PFSK-1 (cell line): ENCODE results near the gene CCDC188.

Experiments used
- POLR2AphosphoS5 ChIP-seq: IDR thresholded peaks from 2 replicates; pipeline ENCODE4 v1.6.1; 2012; ENCODE audit warnings: low read depth, mild to moderate bottlenecking, control low read depth, low read length, moderate library complexity
- REST ChIP-seq, 2 experiments: IDR thresholded peaks; 2 replicates each; pipeline versions ENCODE4 v1.6.1 to v1.8.0; 2011 to 2012; ENCODE audit warnings: low read depth in 2 of 2, low read length in 2 of 2, control low read depth in 1 of 2, inconsistent platforms in 1 of 2, mild to moderate bottlenecking in 1 of 2, moderate library complexity in 1 of 2; ENCODE audit not compliant: insufficient read depth in 1 of 2
- TAF1 ChIP-seq: IDR thresholded peaks from 2 replicates; pipeline ENCODE4 v1.6.1; 2012; ENCODE audit warnings: low read length, control low read depth, borderline replicate concordance; ENCODE audit not compliant: insufficient read depth

GRCh38 chr22:20186183-20186870, 35.5 kb upstream of the CCDC188 start:
- TF ChIP-seq REST (IDR thresholded peaks at IDR 0.05; ENCODE audit: insufficient read depth in 1 of 2, low read depth in 2 of 2, low read length in 2 of 2) (no peak), POLR2AphosphoS5 (no peak), TAF1 (no peak)
